H9 (cell line): Measurements from ENCODE around the gene DOCK1. TPM values are rescaled to one million over a fixed set of nuclear protein-coding genes. Genes with fewer than 3 reads are reported as not detected.

Experiments used
- DNase-seq: peaks from one replicate; pipeline ENCODE4 v3.0.0-alpha.2; 2017
- H2AFZ ChIP-seq: one replicate; pipeline ENCODE4 v1.6.1; 2013; ENCODE audit warnings: mild to moderate bottlenecking, low read length, control low read depth, moderate library complexity
- H2AK5ac ChIP-seq: 2 replicates; pipeline ENCODE4 v1.6.1; 2013; ENCODE audit warnings: low read length, control low read depth, mixed read lengths; ENCODE audit not compliant: insufficient read length
- H2BK120ac ChIP-seq: one replicate; pipeline ENCODE4 v1.6.1; 2013; ENCODE audit warnings: low read depth, mild to moderate bottlenecking, low read length, control low read depth, inconsistent platforms; ENCODE audit not compliant: poor library complexity, severe bottlenecking
- H2BK12ac ChIP-seq: 2 replicates; pipeline ENCODE4 v1.6.1; 2013; ENCODE audit warnings: low read length, control low read depth, mixed read lengths, low read depth; ENCODE audit not compliant: insufficient read length
- H2BK15ac ChIP-seq: 2 replicates; pipeline ENCODE4 v1.6.1; 2013; ENCODE audit warnings: low read depth, low read length, control low read depth
- H2BK20ac ChIP-seq: one replicate; pipeline ENCODE4 v1.6.1; 2013; ENCODE audit warnings: low read depth, mild to moderate bottlenecking, low read length, control low read depth, inconsistent platforms; ENCODE audit not compliant: poor library complexity, severe bottlenecking
- H2BK5ac ChIP-seq: 2 replicates; pipeline ENCODE4 v1.6.1; 2013; ENCODE audit warnings: low read length, control low read depth, mixed read lengths; ENCODE audit not compliant: insufficient read length
- H3K14ac ChIP-seq: 2 replicates; pipeline ENCODE4 v1.6.1; 2013; ENCODE audit warnings: low read length, control low read depth; ENCODE audit not compliant: insufficient read depth
- H3K18ac ChIP-seq: 2 replicates; pipeline ENCODE4 v1.6.1; 2013; ENCODE audit warnings: low read depth, mild to moderate bottlenecking, mixed read lengths, low read length, control low read depth; ENCODE audit not compliant: insufficient read length
- H3K23ac ChIP-seq: 2 replicates; pipeline ENCODE4 v1.6.1; 2013; ENCODE audit warnings: low read length, control low read depth, mixed read lengths, low read depth; ENCODE audit not compliant: insufficient read length
- H3K23me2 ChIP-seq: 2 replicates; pipeline ENCODE4 v1.6.1; 2013; ENCODE audit warnings: low read depth, mild to moderate bottlenecking, mixed read lengths, low read length, control low read depth; ENCODE audit not compliant: insufficient read length, poor library complexity, severe bottlenecking
- H3K27ac ChIP-seq: 2 replicates; pipeline ENCODE4 v1.5.1; 2013; ENCODE audit warnings: low read length, control low read depth, mixed read lengths, low read depth; ENCODE audit not compliant: insufficient read length
- H3K27me3 ChIP-seq: 2 replicates; pipeline ENCODE4 v1.6.1; 2013; ENCODE audit warnings: low read length, control low read depth, inconsistent platforms; ENCODE audit not compliant: insufficient read depth
- H3K4ac ChIP-seq: 2 replicates; pipeline ENCODE4 v1.6.1; 2013; ENCODE audit warnings: low read depth, mild to moderate bottlenecking, control low read depth, inconsistent platforms, low read length, moderate library complexity
- H3K4me1 ChIP-seq: 2 replicates; pipeline ENCODE4 v1.6.1; 2013; ENCODE audit warnings: low read length, control low read depth, inconsistent platforms; ENCODE audit not compliant: insufficient read depth
- H3K4me2 ChIP-seq: 2 replicates; pipeline ENCODE4 v1.6.1; 2013; ENCODE audit warnings: low read length, control low read depth, mixed read lengths; ENCODE audit not compliant: insufficient read length, insufficient read depth
- H3K56ac ChIP-seq: 2 replicates; pipeline ENCODE4 v1.6.1; 2013; ENCODE audit warnings: low read depth, mild to moderate bottlenecking, mixed read lengths, low read length, control low read depth; ENCODE audit not compliant: insufficient read length
- H3K79me1 ChIP-seq: 2 replicates; pipeline ENCODE4 v1.6.1; 2013; ENCODE audit warnings: low read depth, mild to moderate bottlenecking, moderate library complexity, low read length, control low read depth, inconsistent platforms; ENCODE audit not compliant: insufficient read depth, poor library complexity, severe bottlenecking
- H3K79me2 ChIP-seq: 2 replicates; pipeline ENCODE4 v1.6.1; 2013; ENCODE audit warnings: low read length, control low read depth, inconsistent platforms; ENCODE audit not compliant: insufficient read depth
- H3K9ac ChIP-seq: 2 replicates; pipeline ENCODE4 v1.6.1; 2013; ENCODE audit warnings: low read length, control low read depth, mixed read lengths; ENCODE audit not compliant: insufficient read length; ENCODE audit errors: extremely low read depth
- H3K9me3 ChIP-seq: one replicate; pipeline ENCODE4 v1.6.1; 2013; ENCODE audit warnings: low read depth, low read length, inconsistent platforms; ENCODE audit not compliant: control insufficient read depth
- H3T11ph ChIP-seq: one replicate; pipeline ENCODE4 v1.6.1; 2013; ENCODE audit warnings: mild to moderate bottlenecking, low read length, control low read depth, inconsistent platforms
- H4K20me1 ChIP-seq: one replicate; pipeline ENCODE4 v1.6.1; 2013; ENCODE audit not compliant: control insufficient read depth, insufficient read length, insufficient read depth
- H4K5ac ChIP-seq: 2 replicates; pipeline ENCODE4 v1.6.1; 2013; ENCODE audit warnings: low read depth, mild to moderate bottlenecking, mixed read lengths, low read length, control low read depth; ENCODE audit not compliant: insufficient read length
- H4K8ac ChIP-seq: replicated peaks from 2 replicates; pipeline ENCODE4 v1.6.1; 2013; ENCODE audit warnings: low read length, control low read depth, mixed read lengths, low read depth; ENCODE audit not compliant: insufficient read length
- H4K91ac ChIP-seq: 2 replicates; pipeline ENCODE4 v1.6.1; 2013; ENCODE audit warnings: low read depth, mild to moderate bottlenecking, moderate library complexity, mixed read lengths, low read length, control low read depth; ENCODE audit not compliant: insufficient read length
- H3K27ac Mint-ChIP-seq, 3 experiments: 2 replicates in 2 of 3; 3 replicates in 1 of 3; pipeline ENCODE4 v1.8.0; 2020 to 2021; ENCODE audit warnings: mixed read lengths in 3 of 3, mild to moderate bottlenecking in 1 of 3, moderate library complexity in 1 of 3
- H3K27me3 Mint-ChIP-seq: 2 replicates; pipeline ENCODE4 v1.8.0; 2021; ENCODE audit warnings: low read depth, mild to moderate bottlenecking, moderate library complexity, mixed read lengths
- H3K36me3 Mint-ChIP-seq, 3 experiments: 2 replicates in 2 of 3; 3 replicates in 1 of 3; pipeline ENCODE4 v1.8.0; 2020 to 2021; ENCODE audit warnings: low read depth in 3 of 3, mixed read lengths in 3 of 3; ENCODE audit not compliant: insufficient read depth in 1 of 3
- H3K4me1 Mint-ChIP-seq, 2 experiments: 2 replicates each; pipeline ENCODE4 v1.8.0; 2020; ENCODE audit warnings: mixed read lengths in 2 of 2
- H3K4me3 Mint-ChIP-seq, 2 experiments: 2 replicates in 1 of 2; 3 replicates in 1 of 2; pipeline ENCODE4 v1.8.0; 2020 to 2021; ENCODE audit warnings: mild to moderate bottlenecking in 2 of 2, mixed read lengths in 2 of 2, moderate library complexity in 1 of 2
- H3K9me3 Mint-ChIP-seq, 2 experiments: 2 replicates in 1 of 2; 3 replicates in 1 of 2; pipeline ENCODE4 v1.8.0; 2020; ENCODE audit warnings: mild to moderate bottlenecking in 2 of 2, mixed read lengths in 2 of 2, moderate library complexity in 1 of 2
- WGBS: extraction: QIAGEN DNeasy Blood & Tissue Kit; methylation state at CpG from one replicate; pipeline ENCODE4 v1.1.7; 2013; ENCODE audit warnings: missing lambda C conversion rate, low lambda C conversion rate, mixed read lengths; ENCODE audit not compliant: insufficient read length; ENCODE audit errors: extremely low coverage; 5-methylcytosine and 5-hydroxymethylcytosine counted together
- total RNA-seq: library from RNA; stranded (reverse); gene quantifications from 2 replicates; pipeline ENCODE4 v1.2.1, GENCODE V29; 2021
- TF ChIP-seq, protein P1 (sequence below): fragments of 200-600 bp; sonication (generic); conservative IDR thresholded peaks from 3 replicates; pipeline ENCODE4 v1.8.0; 2021; ENCODE audit warnings: antibody characterized with exemption, mild to moderate bottlenecking

DOCK1 gene
- total RNA-seq, 1 experiment from 2014 or later: 57.0 TPM

DNA sequence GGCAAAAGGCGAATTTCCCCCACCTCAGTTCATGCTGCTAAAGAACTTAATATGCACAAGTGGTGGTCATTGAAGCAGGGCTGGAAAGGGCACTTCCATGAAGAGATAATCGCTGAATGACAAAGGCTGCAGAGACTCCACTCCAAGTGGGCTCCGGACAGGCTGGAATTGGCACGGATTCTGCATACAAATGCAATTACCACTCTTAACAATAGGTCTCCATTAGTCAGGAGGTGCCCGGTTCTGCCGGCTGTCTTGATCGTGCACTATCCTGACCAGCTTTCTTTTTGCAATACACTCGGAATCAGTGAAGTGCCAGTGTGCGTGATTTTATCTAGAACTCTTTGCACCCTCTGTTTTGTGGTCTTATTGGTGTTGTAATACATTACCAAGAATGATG is 241.4 kb downstream of the DOCK1 start:
- H3K4me1 Mint-ChIP-seq: peaks cover 40 to 52% of the 10 kb centered on the region in 2 experiments
- no peak overlapping the region for H2BK12ac ChIP-seq
- no peak overlapping the region for H2BK5ac ChIP-seq
- no peak overlapping the region for H2BK15ac ChIP-seq
- H2AFZ ChIP-seq: no peak overlapping the region
- no peak overlapping the region for H4K91ac ChIP-seq
- H3K27ac ChIP-seq: no peak overlapping the region
- H3K79me2 ChIP-seq: no peaks in the 10 kb centered on the region
- peaks cover 12% of the 10 kb centered on the region; the same call in 1 of the 2 replicates for H3K4me1 ChIP-seq
- no peaks in the 10 kb centered on the region for H4K20me1 ChIP-seq
- H3K56ac ChIP-seq: no peak overlapping the region
- H3K36me3 Mint-ChIP-seq: peaks cover 0 to 3% (median 0%) of the 10 kb centered on the region in 3 experiments; a peak in 4 of 7 replicates
- H3K4ac ChIP-seq: no peak overlapping the region
- H3K14ac ChIP-seq: no peak overlapping the region
- no peak overlapping the region for H3K27ac Mint-ChIP-seq
- H3K79me1 ChIP-seq: no peaks in the 10 kb centered on the region
- H3K27me3 Mint-ChIP-seq: no peaks in the 10 kb centered on the region
- H3K9me3 ChIP-seq: no peaks in the 10 kb centered on the region
- no peaks in the 10 kb centered on the region for H3K23me2 ChIP-seq
- H3K9ac ChIP-seq: no peak overlapping the region
- no peaks in the 10 kb centered on the region for H3K27me3 ChIP-seq
- H3K4me2 ChIP-seq: no peak overlapping the region
- H4K5ac ChIP-seq: no peak overlapping the region
- H3K23ac ChIP-seq: no peak overlapping the region
- no peak overlapping the region for H3T11ph ChIP-seq
- no peak overlapping the region for H3K4me3 Mint-ChIP-seq
- no peak overlapping the region for H4K8ac ChIP-seq
- H2AK5ac ChIP-seq: no peak overlapping the region
- H3K18ac ChIP-seq: no peak overlapping the region
- no peak overlapping the region for H2BK20ac ChIP-seq
- WGBS: no CpG with 5 or more reads among the region's 9 CpGs
- DNase-seq: no peak
- TF ChIP-seq, protein P1, sequence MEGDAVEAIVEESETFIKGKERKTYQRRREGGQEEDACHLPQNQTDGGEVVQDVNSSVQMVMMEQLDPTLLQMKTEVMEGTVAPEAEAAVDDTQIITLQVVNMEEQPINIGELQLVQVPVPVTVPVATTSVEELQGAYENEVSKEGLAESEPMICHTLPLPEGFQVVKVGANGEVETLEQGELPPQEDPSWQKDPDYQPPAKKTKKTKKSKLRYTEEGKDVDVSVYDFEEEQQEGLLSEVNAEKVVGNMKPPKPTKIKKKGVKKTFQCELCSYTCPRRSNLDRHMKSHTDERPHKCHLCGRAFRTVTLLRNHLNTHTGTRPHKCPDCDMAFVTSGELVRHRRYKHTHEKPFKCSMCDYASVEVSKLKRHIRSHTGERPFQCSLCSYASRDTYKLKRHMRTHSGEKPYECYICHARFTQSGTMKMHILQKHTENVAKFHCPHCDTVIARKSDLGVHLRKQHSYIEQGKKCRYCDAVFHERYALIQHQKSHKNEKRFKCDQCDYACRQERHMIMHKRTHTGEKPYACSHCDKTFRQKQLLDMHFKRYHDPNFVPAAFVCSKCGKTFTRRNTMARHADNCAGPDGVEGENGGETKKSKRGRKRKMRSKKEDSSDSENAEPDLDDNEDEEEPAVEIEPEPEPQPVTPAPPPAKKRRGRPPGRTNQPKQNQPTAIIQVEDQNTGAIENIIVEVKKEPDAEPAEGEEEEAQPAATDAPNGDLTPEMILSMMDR: no peak
- no peak overlapping the region for H2BK120ac ChIP-seq
- H3K9me3 Mint-ChIP-seq: no peaks in the 10 kb centered on the region
